K562 (cell line): Measurements from ENCODE around the gene GTPBP6. TPM values are rescaled to one million over a fixed set of nuclear protein-coding genes. Genes with fewer than 3 reads are reported as not detected.
A peak's percentile ranks its signal among the peaks of the same experiment; 100 is the strongest.

Source experiments
- ATAC-seq: fragments of 200-7000 bp; cut with Tn5 transposase; 3 replicates; pipeline ENCODE4 v1.9.1; 2020; ENCODE audit warnings: moderate library complexity
- BruUV-seq: library from RNA; stranded (reverse); fragments of 400-500 nt; replicated peaks from 2 replicates; lab custom pipeline; 2021; lab: Mats Ljungman, UMichigan
- CTCF ChIA-PET: fragments of 300-600 bp; formaldehyde crosslinking; extraction: SDS; loops from one replicate; lab custom pipeline; 2021; ENCODE audit warnings: low intra/inter-chr PET ratio; lab: Yijun Ruan, JAX
- POLR2A ChIA-PET: fragments of 300-600, 350-650 bp; sonication (Branson Sonifier 250); formaldehyde crosslinking; extraction: SDS; loops from one replicate; lab custom pipeline; 2021; ENCODE audit warnings: antibody characterized with exemption, inconsistent platforms; lab: Yijun Ruan, JAX
- DNase-seq, 4 experiments: peaks; one replicate each; pipeline versions ENCODE4 v3.0.0 to v3.0.0-alpha.2; 2011 to 2018; ENCODE audit warnings: low spot score in 3 of 4, mixed read lengths in 3 of 4; ENCODE audit errors: extremely low read depth in 1 of 4
- FAIRE-seq: peaks from 2 replicates; lab custom pipeline; 2011; peaks lifted over from hg19 to GRCh38; lab: Jason Lieb, UNC
- H2AFZ ChIP-seq: 2 replicates; pipeline ENCODE4 v1.6.0; 2011; ENCODE audit warnings: low read depth, low read length, control low read depth, inconsistent platforms
- H3K27ac ChIP-seq: fragments of 200-600 bp; 3 replicates; pipeline ENCODE4 v1.8.0; 2011; ENCODE audit warnings: low read depth, mild to moderate bottlenecking, control low read depth, inconsistent platforms, low read length, moderate library complexity, mixed read lengths; ENCODE audit errors: extremely low read depth
- H3K27me3 ChIP-seq, 2 experiments: fragments of 300-600 bp in 1 of 2; 2 replicates in 1 of 2; 3 replicates in 1 of 2; pipeline versions ENCODE4 v1.6.0 to v1.8.0; 2011; ENCODE audit warnings: inconsistent platforms in 2 of 2, low read length in 2 of 2, mild to moderate bottlenecking in 1 of 2, mixed read lengths in 1 of 2, moderate library complexity in 1 of 2; ENCODE audit not compliant: control insufficient read depth in 2 of 2, insufficient read depth in 2 of 2
- H3K36me3 ChIP-seq: fragments of 300-600 bp; 3 replicates; pipeline ENCODE4 v1.8.0; 2011; ENCODE audit warnings: mild to moderate bottlenecking, low read length, inconsistent platforms; ENCODE audit not compliant: control insufficient read depth, insufficient read depth
- H3K4me1 ChIP-seq, 2 experiments: fragments of 200-600 bp in 1 of 2; replicated peaks in 1 of 2; 2 replicates in 1 of 2; 3 replicates in 1 of 2; pipeline versions ENCODE4 v1.5.1 to v1.8.0; 2011; ENCODE audit warnings: inconsistent platforms in 2 of 2, low read length in 2 of 2, mild to moderate bottlenecking in 1 of 2, mixed read lengths in 1 of 2, moderate library complexity in 1 of 2; ENCODE audit not compliant: control insufficient read depth in 2 of 2, insufficient read depth in 2 of 2
- H3K4me2 ChIP-seq: 2 replicates; pipeline ENCODE4 v1.6.1; 2011; ENCODE audit warnings: low read length, control low read depth, inconsistent platforms, mixed read lengths; ENCODE audit not compliant: insufficient read depth
- H3K4me3 ChIP-seq: fragments of 200-600 bp; sonication (generic), shearing (Covaris generic); 2 replicates; pipeline ENCODE4 v1.5.1; 2016; ENCODE audit warnings: control low read depth, inconsistent platforms
- H3K79me2 ChIP-seq: fragments of 200-600 bp; 3 replicates; pipeline ENCODE4 v1.8.0; 2011; ENCODE audit warnings: low read length, inconsistent platforms; ENCODE audit not compliant: control insufficient read depth, insufficient read depth
- H3K9ac ChIP-seq, 2 experiments: 2 replicates each; pipeline versions ENCODE4 v1.6.0 to v1.6.1; 2011; ENCODE audit warnings: low read depth in 2 of 2, low read length in 2 of 2, control low read depth in 1 of 2, inconsistent platforms in 1 of 2, mild to moderate bottlenecking in 1 of 2, mixed read lengths in 1 of 2; ENCODE audit not compliant: insufficient read depth in 1 of 2
- H3K9me1 ChIP-seq: one replicate; pipeline ENCODE4 v1.6.0; 2011; ENCODE audit warnings: inconsistent platforms, mild to moderate bottlenecking, low read length, moderate library complexity; ENCODE audit not compliant: control insufficient read depth, insufficient read depth
- H3K9me3 ChIP-seq: replicated peaks from 2 replicates; pipeline ENCODE4 v1.5.1; 2011; ENCODE audit warnings: low read depth, low read length, inconsistent platforms; ENCODE audit not compliant: control insufficient read depth, insufficient read depth
- H4K20me1 ChIP-seq: replicated peaks from 2 replicates; pipeline ENCODE4 v1.6.1; 2011; ENCODE audit warnings: low read length, inconsistent platforms, mixed read lengths; ENCODE audit not compliant: control insufficient read depth, insufficient read depth
- MCM2 ChIP-seq: fragments of 450-650 bp; IDR thresholded peaks from 2 replicates; pipeline ENCODE4 v1.6.1; 2017; ENCODE audit warnings: low read depth, mild to moderate bottlenecking
- NFE2 ChIP-seq: IDR thresholded peaks from 2 replicates; pipeline ENCODE4 v1.6.1; 2014; ENCODE audit warnings: antibody characterized with exemption, low read depth
- POLR2G ChIP-seq: fragments of 200-400 bp; formaldehyde crosslinking; IDR thresholded peaks from 2 replicates; pipeline ENCODE4 v1.6.1; 2017; ENCODE audit warnings: low read depth, mild to moderate bottlenecking, antibody characterized with exemption, low read length, moderate library complexity
- ZNF609 ChIP-seq: sonication (generic); formaldehyde crosslinking; IDR thresholded peaks from 2 replicates; pipeline ENCODE4 v1.8.1; 2023; ENCODE audit warnings: missing genetic modification reagents, mild to moderate bottlenecking, borderline replicate concordance
- WGBS: fragments of 100-300 bp; shearing (Covaris generic); methylation state at CpG from one replicate; pipeline ENCODE4 v1.1.6; 2016; ENCODE audit warnings: low coverage, mixed read lengths; ENCODE audit not compliant: insufficient coverage; ENCODE audit errors: missing lambda C conversion rate; 5-methylcytosine and 5-hydroxymethylcytosine counted together
- in situ Hi-C: fragments of 300-500 bp; cut with MboI; formaldehyde crosslinking; loops from 4 replicates; pipeline ENCODE4 v1.15.0; 2018; ENCODE audit warnings: inconsistent platforms, mixed read lengths
- intact Hi-C: fragments of 100-400 bp; cut with micrococcal nuclease; formaldehyde crosslinking; loops from 2 replicates; pipeline ENCODE4 v1.14.2; 2022
- polyA plus RNA-seq, 8 experiments: library from polyadenylated mRNA; depleted of rRNA in 4 of 8; stranded (reverse) in 5 of 8; unstranded in 3 of 8; fragments of >200 nt; fragmentation: Nextera tagmentation in 2 of 8; fragmentation: Illumina TruSeq in 1 of 8; extraction: Ambion mirVana in 2 of 8; extraction: Trizol in 1 of 8; gene quantifications; 2 replicates each; pipeline versions ENCODE4 v1.2.1 to v1.2.3, GENCODE V29; 2011 to 2014; ENCODE audit warnings: inconsistent platforms in 1 of 8, missing spikeins in 1 of 8
- total RNA-seq, 7 experiments: library from RNA; depleted of rRNA in 6 of 7; stranded (reverse); fragments of >200 nt in 6 of 7; fragmentation: Illumina TruSeq in 2 of 7; extraction: Trizol in 2 of 7; gene quantifications; 2 replicates each; pipeline versions ENCODE4 v1.2.1 to v1.2.3, GENCODE V29; 2011 to 2021; ENCODE audit warnings: low replicate concordance in 1 of 7

Gene GTPBP6
- total and polyA plus RNA-seq, 9 of the 15 experiments (the other 6 are each of a cell fraction or from before 2014, with no cell fraction given): 0.24 to 35.2 (median 8.0) TPM

- CTCF ChIA-PET: no interaction called here
- no peak overlapping the region for H2AFZ ChIP-seq
- DNase-seq (no peak), FAIRE-seq (no peak), ATAC-seq (no peak)
- no TSS peak for BruUV-seq
- intact Hi-C loops (no loop called here), in situ Hi-C loops (no loop called here)
- no peaks in the 10 kb centered on the region for H3K4me1 ChIP-seq
- H3K4me2 ChIP-seq: no peak overlapping the region
- POLR2A ChIA-PET: no interaction called here
- no peak overlapping the region for H3K9ac ChIP-seq
- H3K79me2 ChIP-seq: no peaks in the 10 kb centered on the region
- 91% methylated on average over 4 of the region's 36 CpGs for WGBS
- H3K27ac ChIP-seq: no peak overlapping the region
- H3K9me1 ChIP-seq: no peaks in the 10 kb centered on the region
- no peak for TF ChIP-seq MCM2
- TF ChIP-seq POLR2G: peak; percentile 66
- TF ChIP-seq NFE2: no peak
- no peak for TF ChIP-seq ZNF609 (CRISPR knock-in tag)
- H4K20me1 ChIP-seq: no peaks in the 10 kb centered on the region
- no peaks in the 10 kb centered on the region for H3K9me3 ChIP-seq
- H3K27me3 ChIP-seq: no peaks in the 10 kb centered on the region
- H3K36me3 ChIP-seq: peaks cover 56% of the 10 kb centered on the region; the same call in 2 of the 3 replicates
- H3K4me3 ChIP-seq: no peak overlapping the region
Observed at GRCh38 chrX:298993-299392, 19.6 kb downstream of the GTPBP6 start.
